T-helper 2 cell (primary cell): ENCODE data around the gene CYP4V2.
A peak's percentile ranks its signal among the peaks of the same experiment; 100 is the strongest.

Experiments
- DNase-seq, 5 experiments: peaks; one replicate each; pipeline versions ENCODE4 v3.0.0 to v3.0.0-alpha.2; 2012 to 2022
- total RNA-seq, 2 donors: gene quantifications; one replicate each; lab custom pipeline; 2026; lab: John Stamatoyannopoulos, UW

The CYP4V2 gene
- 22.1 to 59.7 reads per million in 2 donors for total RNA-seq

- DNase-seq = peak; percentile 62 to 95 (median 80)
Observed at GRCh38 chr4:186191200-186192065, at the start of gene CYP4V2. TSS of gene CYP4V2 (plus strand) at chr4:186191567. CDS start at chr4:186191824, 257 bp downstream.

GRCh38 chr4:186144198-186144945, 47.0 kb upstream of the CYP4V2 start:
- peak in 1 of 5 experiments; percentile 13 for DNase-seq

- peak in 1 of 5 experiments; percentile 26 for DNase-seq
Observed at GRCh38 chr4:186144946-186145569, 46.3 kb upstream of the CYP4V2 start.

- DNase-seq = no peak
Observed at GRCh38 chr4:186146458-186146857, 44.9 kb upstream of the CYP4V2 start.

- no peak for DNase-seq
Observed at GRCh38 chr4:186148336-186148975, 42.9 kb upstream of the CYP4V2 start.

GRCh38 chr4:186149872-186150271, 41.5 kb upstream of the CYP4V2 start:
- peak in 1 of 5 experiments; percentile 22 for DNase-seq

- no peak for DNase-seq
Observed at GRCh38 chr4:186150926-186151325, 40.4 kb upstream of the CYP4V2 start.

GRCh38 chr4:186151499-186151898, 39.9 kb upstream of the CYP4V2 start:
- no peak for DNase-seq

- no peak for DNase-seq
Observed at GRCh38 chr4:186158021-186158813, 33.1 kb upstream of the CYP4V2 start.

GRCh38 chr4:186158966-186159365, 32.4 kb upstream of the CYP4V2 start:
- DNase-seq = no peak

- peak in 1 of 5 experiments; percentile 9 for DNase-seq
Observed at GRCh38 chr4:186159613-186160012, 31.8 kb upstream of the CYP4V2 start.

GRCh38 chr4:186161138-186161537, 30.2 kb upstream of the CYP4V2 start:
- peak in 2 of 5 experiments; percentile 14 to 60 for DNase-seq

GRCh38 chr4:186166852-186167512, 24.4 kb upstream of the CYP4V2 start:
- DNase-seq = no peak

- DNase-seq = no peak
Observed at GRCh38 chr4:186167605-186168004, 23.8 kb upstream of the CYP4V2 start.

- DNase-seq = no peak
Observed at GRCh38 chr4:186168750-186169149, 22.6 kb upstream of the CYP4V2 start.

GRCh38 chr4:186169333-186169944, 21.9 kb upstream of the CYP4V2 start:
- DNase-seq = no peak

GRCh38 chr4:186169945-186170802, 21.2 kb upstream of the CYP4V2 start:
- DNase-seq = no peak

- DNase-seq = no peak
Observed at GRCh38 chr4:186170966-186171365, 20.4 kb upstream of the CYP4V2 start.

GRCh38 chr4:186172546-186172945, 18.8 kb upstream of the CYP4V2 start:
- no peak for DNase-seq

GRCh38 chr4:186188107-186188506, 3.3 kb upstream of the CYP4V2 start:
- DNase-seq = no peak
